GM18507 (cell line): ENCODE data around the gene KRTAP1-1.
"Not testable (repeated sequence)": the region's sequence is repeated elsewhere in the genome, so short reads cannot be mapped to it uniquely, and the experiment has no call there.

Experiments
- DNase-seq: peaks from one replicate; pipeline ENCODE4 v3.0.0; 2011; ENCODE audit warnings: low read depth; ENCODE audit not compliant: insufficient read length; ENCODE audit errors: extremely low spot score
- FAIRE-seq: peaks from 2 replicates; lab custom pipeline; 2011; peaks lifted over from hg19 to GRCh38; lab: Jason Lieb, UNC

The KRTAP1-1 gene, protein sequence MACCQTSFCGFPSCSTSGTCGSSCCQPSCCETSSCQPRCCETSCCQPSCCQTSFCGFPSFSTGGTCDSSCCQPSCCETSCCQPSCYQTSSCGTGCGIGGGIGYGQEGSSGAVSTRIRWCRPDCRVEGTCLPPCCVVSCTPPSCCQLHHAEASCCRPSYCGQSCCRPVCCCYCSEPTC

DNA sequence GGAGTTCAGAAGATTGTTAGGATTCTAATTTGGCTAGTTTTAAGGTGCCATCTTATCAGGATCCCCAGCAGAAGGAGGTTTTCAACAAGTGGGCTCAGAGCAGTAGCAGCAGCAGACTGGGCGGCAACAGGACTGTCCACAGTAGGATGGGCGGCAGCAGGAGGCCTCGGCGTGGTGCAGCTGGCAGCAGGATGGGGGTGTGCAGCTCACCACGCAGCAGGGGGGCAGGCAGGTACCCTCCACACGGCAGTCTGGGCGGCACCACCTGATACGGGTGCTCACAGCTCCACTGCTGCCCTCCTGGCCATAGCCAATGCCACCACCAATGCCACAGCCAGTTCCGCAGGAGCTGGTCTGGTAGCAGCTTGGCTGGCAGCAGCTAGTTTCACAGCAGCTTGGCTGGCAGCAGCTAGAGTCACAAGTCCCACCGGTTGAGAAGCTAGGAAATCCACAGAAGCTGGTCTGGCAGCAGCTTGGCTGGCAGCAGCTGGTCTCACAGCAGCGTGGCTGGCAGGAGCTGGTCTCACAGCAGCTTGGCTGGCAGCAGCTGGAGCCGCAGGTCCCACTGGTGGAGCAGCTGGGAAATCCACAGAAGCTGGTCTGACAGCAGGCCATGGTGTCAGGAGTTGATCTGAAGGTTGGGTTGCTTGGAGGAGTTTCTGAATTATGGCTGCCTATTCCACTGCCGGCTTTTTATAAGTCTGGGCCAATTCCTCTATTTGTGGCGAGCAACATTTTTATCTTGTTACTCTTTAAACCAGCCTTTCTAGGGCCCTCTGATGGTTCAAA lies at the start of gene KRTAP1-1:
Gene KRTAP1-1 (minus strand): TSS at position 668 of the 789 bp plus-strand sequence. CDS start 53 bp downstream, at position 615.
- not testable (repeated sequence) for FAIRE-seq, DNase-seq

DNA sequence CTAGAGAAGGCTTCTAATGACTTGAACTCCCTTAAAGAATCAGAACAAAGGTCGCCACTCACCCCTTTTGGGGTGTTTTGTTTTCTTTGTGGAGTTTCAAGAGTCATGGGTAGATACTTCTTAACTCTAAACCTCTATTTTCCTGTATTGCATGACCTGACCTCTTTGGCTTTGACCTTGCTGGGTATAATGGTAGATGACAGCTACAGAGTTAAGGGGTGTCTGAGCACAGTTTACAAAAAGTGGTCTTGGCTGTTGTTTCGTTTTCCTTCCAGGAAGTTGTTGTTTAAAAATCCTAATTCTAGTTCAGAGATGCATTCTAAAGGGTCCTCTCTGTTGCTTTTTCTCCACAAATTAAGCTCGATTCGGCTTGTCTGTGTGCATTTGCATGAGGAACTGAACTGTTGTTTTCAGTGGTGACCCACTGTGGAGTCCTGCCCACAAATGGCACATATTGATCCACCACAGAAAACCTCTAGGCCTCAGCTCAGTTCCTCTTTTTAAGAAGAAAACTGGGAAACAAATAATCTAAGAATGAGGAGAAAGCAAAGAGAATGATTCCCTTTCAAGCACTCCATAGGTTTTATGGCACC lies 47.6 kb upstream of the KRTAP1-1 start:
- not testable (repeated sequence) for DNase-seq
- peak; percentile 38 for FAIRE-seq

DNA sequence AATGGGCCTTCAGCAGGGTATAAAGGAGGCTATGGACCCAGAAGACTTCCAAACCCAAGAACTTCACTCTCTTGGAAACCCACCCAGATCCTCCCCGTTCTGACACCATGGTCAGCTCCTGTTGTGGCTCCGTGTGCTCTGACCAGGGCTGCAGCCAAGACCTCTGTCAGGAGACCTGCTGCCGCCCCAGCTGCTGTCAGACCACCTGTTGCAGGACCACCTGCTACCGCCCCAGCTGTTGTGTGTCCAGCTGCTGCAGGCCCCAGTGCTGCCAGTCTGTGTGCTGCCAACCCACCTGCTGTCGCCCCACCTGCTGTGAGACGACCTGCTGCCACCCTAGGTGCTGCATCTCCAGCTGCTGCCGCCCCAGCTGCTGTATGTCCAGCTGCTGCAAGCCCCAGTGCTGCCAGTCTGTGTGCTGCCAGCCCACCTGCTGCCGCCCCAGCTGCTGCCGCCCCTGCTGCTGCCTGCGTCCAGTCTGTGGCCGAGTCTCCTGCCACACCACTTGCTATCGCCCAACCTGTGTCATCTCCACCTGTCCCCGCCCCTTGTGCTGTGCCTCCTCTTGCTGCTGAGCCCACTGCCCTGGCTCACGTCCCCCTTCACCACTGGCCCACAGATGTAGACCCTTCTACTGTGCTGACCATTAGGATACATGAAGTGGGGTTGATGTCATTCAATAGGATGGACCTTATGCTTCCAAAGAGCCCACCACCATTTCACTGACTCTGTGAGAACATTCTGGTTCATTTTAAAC lies 43.0 kb upstream of the KRTAP1-1 start, which contains the start of gene KRTAP4-7:
Gene KRTAP4-7 (plus strand): TSS at position 51 of the 757 bp plus-strand sequence. CDS start 57 bp downstream, at position 108.
- FAIRE-seq: not testable (repeated sequence)

DNA sequence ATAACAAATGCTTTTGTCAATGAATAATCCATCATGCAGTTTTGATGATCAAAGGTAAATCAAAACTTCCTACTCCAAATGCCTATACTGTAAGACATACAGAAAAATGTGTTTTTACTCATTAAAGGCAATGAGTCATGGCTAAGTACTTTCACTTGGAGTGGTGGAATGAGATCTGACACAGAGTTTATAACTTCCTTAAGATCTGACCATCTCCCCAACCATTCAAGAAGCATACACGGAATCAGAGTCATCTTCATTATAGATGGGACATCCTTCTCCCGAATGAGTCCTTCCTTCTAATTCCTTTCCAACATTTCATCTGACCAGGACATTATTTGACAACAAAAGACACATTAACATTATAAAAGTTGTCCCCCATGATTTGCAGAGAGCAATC lies 42.2 kb upstream of the KRTAP1-1 start:
- FAIRE-seq: not testable (repeated sequence)

More for the DNA sequence above, 43.0 kb upstream of the KRTAP1-1 start, which contains the start of gene KRTAP4-7:
- DNase-seq: not testable (repeated sequence)

DNA sequence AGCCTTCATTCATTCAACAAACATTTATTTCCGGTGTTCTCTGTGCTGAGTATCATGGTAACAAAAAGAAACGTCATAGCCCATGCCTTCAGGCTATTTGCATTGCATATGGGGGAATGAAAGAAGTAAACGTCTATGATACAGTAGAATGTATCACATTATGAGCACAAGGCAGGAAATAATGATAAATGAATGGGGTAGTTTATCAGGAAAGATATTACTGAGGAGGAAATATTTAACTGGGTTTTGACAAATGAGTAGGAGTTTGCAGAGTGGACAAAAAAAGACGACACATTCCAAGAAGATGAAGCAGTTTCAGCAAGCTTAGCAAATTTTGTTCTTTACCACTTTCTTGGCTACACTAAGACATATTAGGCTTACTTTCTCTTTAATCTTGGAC lies 41.4 kb upstream of the KRTAP1-1 start:
- no peak for DNase-seq
- no peak for FAIRE-seq

More for the DNA sequence above, 42.2 kb upstream of the KRTAP1-1 start:
- not testable (repeated sequence) for DNase-seq

DNA sequence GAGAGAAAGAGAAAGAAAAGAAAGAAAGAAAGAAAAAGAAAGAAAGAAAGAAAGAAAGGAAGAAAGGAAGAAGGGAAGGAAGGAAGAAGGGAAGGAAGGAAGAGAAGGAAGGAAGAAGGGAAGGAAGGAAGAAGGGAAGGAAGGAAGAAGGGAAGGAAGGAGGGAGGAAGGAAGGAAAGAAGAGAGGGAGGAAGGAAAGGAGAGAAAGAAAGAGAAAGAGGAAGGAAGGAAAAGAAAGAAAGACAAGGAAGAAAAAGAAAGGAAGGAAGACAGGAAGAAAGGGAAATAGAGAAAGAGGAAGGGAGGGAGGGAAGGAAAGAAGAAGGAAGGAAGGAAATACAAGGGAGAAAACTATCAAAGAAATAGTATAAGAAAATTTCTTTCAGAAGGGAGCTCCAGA lies 35.5 kb upstream of the KRTAP1-1 start:
- DNase-seq: no peak
- FAIRE-seq: no peak

DNA sequence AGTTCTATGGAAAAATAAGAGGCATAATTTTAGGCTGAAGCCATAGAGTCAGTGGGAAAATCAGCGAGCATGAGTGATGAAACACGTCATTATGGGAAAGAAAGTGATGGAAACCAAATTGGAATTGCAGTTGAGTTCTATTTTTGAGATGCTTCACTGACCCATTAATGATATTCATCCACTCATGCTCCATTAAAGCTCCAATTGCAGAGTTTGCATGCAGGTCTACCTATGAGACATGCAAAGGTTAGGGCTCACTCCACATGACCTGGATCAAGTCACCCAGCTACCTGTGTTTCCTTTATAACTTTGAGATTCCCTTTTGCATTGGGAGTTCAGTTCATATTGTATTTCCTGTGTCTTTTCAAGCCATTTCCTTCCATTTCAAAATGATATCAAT lies 32.4 kb upstream of the KRTAP1-1 start:
- no peak for DNase-seq
- no peak for FAIRE-seq

DNA sequence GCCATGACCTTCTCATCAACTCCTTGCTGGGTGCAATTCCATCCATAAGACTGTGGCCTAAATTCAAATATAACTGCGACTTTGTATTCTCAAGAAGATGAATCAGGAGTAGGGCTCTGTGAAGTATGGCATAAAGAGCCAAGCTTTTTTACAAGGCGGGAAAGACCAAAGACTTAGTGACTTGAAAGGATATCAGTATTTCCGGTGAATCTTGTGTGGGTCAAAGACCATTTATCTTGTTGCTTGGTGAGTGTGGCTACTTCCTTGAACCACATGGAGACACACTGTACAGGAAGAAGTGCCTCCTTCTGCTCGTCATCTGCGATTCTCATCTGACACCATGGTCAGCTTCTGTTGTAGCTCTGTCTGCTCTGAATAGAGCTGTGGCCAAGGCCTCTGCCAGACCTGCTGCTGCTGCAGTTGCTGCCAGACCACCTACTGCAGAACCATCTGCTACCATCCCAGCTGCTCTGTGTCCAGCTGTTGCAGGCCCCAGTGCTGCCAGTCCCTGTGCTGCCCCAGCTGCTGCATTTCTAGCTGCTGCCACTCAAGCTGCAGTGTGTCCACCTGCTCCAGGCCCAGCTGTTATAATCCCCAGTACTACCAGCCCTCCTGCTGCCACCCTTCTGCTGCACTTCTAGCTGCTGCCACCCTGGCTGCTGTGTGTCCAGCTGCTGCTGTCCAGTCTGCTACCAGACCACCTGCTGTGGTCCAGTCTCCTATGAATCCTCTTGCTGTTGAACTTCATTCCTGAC lies 30.5 kb upstream of the KRTAP1-1 start:
- no peak for FAIRE-seq
- DNase-seq: no peak

DNA sequence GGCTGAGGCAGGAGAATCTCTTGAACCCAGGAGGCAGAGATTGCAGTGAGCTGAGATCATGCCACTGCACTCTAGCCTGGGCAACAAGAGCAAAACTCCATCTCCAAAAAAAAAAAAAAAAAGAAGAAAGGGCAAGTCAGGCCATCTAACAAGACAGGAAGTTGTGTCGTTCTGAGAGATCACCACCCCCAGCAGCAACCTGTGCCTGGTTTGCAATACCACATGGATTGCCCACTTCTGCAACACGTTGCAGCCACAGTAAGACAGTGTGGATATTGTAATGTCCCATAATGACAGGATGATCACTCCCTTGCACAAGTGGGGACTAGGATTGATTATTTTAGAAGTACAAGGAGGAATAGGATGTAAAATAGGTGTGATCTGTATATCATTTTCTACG lies 27.8 kb upstream of the KRTAP1-1 start:
- DNase-seq (no peak), FAIRE-seq (no peak)

DNA sequence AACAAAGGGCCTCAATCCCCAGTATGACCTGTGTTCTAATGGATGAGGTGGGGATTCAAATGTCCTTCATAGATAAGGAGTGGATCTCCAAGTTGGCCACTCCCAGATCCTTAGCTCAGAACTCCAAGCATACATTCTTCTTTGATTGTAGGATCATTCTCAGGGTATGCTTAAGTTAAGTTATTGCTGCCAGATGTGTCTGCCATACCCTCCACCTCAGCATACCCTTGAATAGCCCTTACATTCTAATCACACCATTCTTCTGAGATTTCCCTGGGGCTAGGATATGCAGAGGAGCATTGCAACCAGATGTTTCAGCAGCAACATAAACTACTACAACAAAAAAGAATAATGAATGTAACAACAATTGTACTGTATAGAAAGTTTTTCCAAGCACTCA lies 26.0 kb upstream of the KRTAP1-1 start:
- DNase-seq (no peak), FAIRE-seq (no peak)

DNA sequence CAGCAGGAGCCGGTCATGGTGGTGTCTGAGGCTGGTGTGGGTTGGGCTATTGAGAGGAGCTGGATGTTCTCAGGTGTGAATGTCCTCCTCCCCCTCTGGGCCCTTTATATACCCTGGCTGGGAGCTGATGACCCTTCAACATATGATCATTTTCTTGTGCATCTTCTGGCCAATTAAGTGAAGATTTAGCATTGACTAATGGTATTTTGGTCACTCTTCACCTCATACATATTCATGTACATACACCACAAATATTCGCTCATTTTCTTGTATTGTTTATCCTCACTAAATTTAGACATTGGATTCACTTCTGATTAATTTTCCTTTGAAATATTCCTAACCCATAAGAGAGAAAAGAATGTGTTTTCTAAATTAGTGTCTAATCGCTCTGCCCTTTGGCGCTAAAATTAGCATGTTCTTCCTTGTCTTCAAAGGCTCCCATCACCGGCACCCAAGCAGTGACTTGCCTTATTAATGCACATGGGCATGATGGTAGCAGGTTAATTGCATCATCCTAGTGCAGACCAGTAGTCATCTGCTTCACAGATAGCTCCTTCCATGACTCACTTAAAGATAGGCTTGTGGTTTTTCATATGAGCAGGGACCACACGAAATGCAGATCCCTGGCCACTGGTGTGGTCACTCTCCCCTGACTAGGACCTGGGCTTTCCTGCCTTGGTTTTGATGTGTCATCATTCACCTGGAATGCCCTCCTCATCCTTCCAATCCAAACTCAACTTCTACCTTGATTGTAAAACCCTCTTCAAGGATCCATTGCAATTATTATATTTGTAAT lies 24.8 kb upstream of the KRTAP1-1 start, which contains the start of gene KRTAP2-4:
Gene KRTAP2-4 (minus strand): TSS at position 51 of the 796 bp plus-strand sequence. CDS start 34 bp downstream, at position 17.
- DNase-seq (no peak), FAIRE-seq (no peak)

DNA sequence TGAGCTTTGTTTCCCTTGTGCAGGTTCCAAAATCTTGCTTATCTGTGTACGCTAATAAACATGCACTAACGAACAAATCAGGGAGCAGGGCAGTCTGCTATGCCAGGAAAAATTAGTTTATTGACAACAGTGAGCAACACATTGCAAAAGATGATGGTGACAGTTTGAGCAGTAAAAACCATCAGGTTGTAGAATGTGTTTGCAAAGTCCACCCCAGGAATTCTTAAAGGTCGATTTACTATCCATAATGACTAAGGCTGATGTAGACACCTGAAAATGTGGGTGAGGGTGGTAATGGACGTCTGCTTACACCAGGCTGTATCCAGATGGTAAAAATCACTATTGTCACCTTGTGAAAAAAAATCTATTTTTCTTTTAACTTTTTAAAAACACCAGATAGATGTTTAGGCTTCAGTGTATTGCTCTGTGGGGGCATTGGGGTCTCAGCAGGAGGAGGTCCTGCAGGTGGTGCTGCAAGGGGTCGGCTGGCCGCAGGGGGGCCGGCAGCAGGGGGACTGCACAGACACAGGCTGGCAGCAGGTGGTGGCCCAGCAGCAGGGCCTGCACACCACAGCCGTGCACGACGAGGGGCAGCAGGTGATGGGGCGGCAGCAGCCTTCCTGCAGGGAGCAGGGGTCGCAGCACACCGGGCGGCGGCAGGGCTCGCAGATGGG lies 23.9 kb upstream of the KRTAP1-1 start:
- not testable (repeated sequence) for FAIRE-seq, DNase-seq

DNA sequence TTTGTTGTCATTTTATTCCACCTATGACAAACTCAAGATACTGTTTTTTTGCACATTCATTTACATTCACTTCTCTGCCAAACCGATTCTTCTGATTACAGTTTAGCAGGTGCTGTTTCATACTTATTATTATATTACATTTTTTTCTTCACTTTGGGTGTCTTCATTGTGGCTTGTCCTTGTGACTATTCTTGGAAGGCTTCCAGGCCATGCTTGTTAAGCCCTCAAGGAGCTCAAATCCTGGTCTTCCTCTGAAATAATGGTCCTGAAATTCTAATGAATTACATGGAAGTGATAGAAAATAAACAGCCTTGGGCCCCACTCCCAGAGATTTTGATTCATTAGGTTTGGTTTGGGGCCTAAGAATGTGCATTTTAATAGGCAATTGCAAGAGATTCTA lies 23.1 kb upstream of the KRTAP1-1 start:
- DNase-seq (no peak), FAIRE-seq (no peak)

DNA sequence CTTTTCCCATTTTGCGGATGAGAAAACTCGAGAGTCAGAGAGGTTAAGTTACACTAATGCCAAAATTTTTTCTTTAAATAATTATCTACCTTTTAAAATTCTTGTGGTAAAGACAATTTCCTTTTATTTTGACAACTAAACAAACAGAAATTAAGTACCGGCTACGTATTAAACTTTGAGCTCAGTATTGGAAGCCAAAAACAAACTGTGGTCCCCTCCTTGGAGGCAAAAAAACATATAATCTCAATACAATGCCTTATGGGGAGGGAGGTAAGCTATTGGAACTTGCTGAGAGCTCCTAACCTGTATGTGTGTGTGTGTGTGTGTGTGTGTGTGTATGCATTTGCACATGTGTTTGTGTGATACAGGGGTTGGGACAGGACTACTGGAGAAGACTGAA lies 22.2 kb upstream of the KRTAP1-1 start:
- no peak for FAIRE-seq
- DNase-seq: no peak

DNA sequence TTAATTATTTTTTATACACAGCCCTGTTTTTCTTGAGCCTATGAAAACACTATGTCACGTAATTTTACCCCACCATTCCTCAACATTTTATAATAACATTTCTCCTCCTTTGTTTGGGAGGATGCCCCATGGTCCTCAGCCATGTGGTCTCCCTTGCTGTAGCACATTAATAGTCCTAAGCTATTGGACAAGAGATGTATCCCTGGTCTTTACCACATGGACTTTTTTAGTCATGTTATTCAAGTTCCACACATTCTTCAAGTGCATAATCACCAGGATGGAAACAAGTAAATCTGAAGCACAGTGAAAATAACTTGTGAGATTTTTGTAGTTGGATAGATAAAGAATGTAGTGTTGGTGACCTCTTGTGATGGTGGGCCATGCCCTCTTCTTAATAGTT lies 20.7 kb upstream of the KRTAP1-1 start:
- DNase-seq: no peak
- no peak for FAIRE-seq

DNA sequence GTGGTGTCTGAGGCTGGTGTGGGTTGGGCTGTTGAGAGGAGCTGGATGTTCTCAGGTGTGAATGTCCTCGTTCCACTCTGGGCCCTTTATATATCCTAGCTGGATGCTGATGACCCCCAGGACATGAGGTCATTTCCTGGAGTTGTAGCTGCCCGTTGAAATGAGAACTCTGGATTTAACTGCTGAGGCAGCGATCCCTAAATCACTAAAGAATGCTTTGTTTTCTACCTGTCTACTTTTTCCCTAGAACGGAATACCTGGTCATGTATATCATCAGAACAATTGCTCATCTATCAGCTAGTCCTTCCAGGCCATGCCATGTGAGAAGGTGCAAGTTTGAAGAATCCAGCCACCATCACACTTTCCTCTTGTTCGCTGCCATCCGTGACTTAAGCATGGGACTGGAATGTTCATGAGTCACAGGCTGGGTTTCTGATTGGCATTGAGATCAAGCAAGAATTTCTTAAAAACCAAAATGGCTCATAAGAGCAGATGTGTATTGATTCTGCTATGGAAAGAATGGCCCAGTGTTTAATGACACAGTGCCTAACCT lies 18.9 kb upstream of the KRTAP1-1 start, which contains the start of gene KRTAP2-3:
Gene KRTAP2-3 (minus strand): TSS at position 63 of the 553 bp plus-strand sequence. CDS start 64 bp downstream, outside the sequence.
- DNase-seq: no peak
- no peak for FAIRE-seq
